Measurements from ENCODE around the gene COL11A2. TPM values are rescaled to one million over a fixed set of nuclear protein-coding genes. Genes with fewer than 3 reads are reported as not detected.

Gene COL11A2
- polyA plus RNA-seq, 1 donor from 2014 or later: 9.8 TPM

- H3K4me2 ChIP-seq (ENCODE audit: low read length): no peak overlapping the region
- H3F3A ChIP-seq (ENCODE audit: insufficient read depth, low read length, poor library complexity, severe bottlenecking): no peaks in the 10 kb centered on the region
- H3K9me2 ChIP-seq (ENCODE audit: insufficient read depth, low read length): no peaks in the 10 kb centered on the region
- no peak overlapping the region for H3K4me3 ChIP-seq (ENCODE audit: low read length)
- H4K20me1 ChIP-seq (ENCODE audit: insufficient read depth): no peaks in the 10 kb centered on the region
- H3K9ac ChIP-seq (ENCODE audit: low read length): no peak overlapping the region
- TF ChIP-seq CTCF (IDR thresholded peaks at IDR 0.05; ENCODE audit: poor library complexity, severe bottlenecking) (no peak), MXI1 (conservative IDR thresholded peaks at IDR 0.05; ENCODE audit: poor library complexity, severe bottlenecking) (no peak)
- H3K36me3 ChIP-seq (ENCODE audit: insufficient read depth, low read length): no peaks in the 10 kb centered on the region
- H3K79me2 ChIP-seq (replicated peaks; ENCODE audit: insufficient read depth, low read length): no peaks in the 10 kb centered on the region
- H3K9me3 ChIP-seq (ENCODE audit: low read length): peaks cover 11% of the 10 kb centered on the region
- H3K27ac ChIP-seq (ENCODE audit: low read length): no peak overlapping the region
- H3K27me3 ChIP-seq (ENCODE audit: insufficient read depth, low read depth, low read length): no peaks in the 10 kb centered on the region
- H2AFZ ChIP-seq (ENCODE audit: low read depth, low read length): no peak overlapping the region
Measured at GRCh38 chr6:33124947-33125346, 67.3 kb downstream of the COL11A2 start.

DNA sequence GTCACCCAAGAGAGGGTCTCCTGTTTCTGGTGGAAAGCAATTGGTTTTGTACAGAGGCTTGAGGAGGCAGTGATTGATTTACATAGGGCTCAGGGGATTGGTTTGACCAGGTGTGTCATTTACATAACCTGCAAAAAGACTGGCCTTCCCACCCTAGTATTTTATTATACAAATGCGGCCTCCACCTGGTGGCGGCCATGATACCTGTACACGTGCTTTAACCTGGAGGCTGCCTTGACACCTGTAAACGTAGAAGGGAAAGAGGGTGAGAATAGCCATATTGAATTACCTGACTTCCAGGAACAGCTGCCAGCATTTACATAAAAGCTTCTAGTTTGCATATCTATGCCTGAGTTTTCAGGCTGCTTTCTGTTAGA lies 67.8 kb downstream of the COL11A2 start:
- H3K4me2 ChIP-seq (ENCODE audit: low read length): no peak overlapping the region
- no peak overlapping the region for H2AFZ ChIP-seq (ENCODE audit: low read depth, low read length)
- H3K27me3 ChIP-seq (ENCODE audit: insufficient read depth, low read depth, low read length): no peaks in the 10 kb centered on the region
- no peaks in the 10 kb centered on the region for H4K20me1 ChIP-seq (ENCODE audit: insufficient read depth)
- H3K9me2 ChIP-seq (ENCODE audit: insufficient read depth, low read length): no peaks in the 10 kb centered on the region
- peaks cover 11% of the 10 kb centered on the region for H3K9me3 ChIP-seq (ENCODE audit: low read length)
- no peak for TF ChIP-seq REST (IDR thresholded peaks at IDR 0.05; ENCODE audit: borderline replicate concordance)
- no peak for TF ChIP-seq POLR2AphosphoS5 (IDR thresholded peaks at IDR 0.05)
- TF ChIP-seq SMC3 (conservative IDR thresholded peaks at IDR 0.05; ENCODE audit: poor library complexity): no peak
- TF ChIP-seq TAF1 (IDR thresholded peaks at IDR 0.05; ENCODE audit: low read depth): no peak
- TF ChIP-seq MXI1 (conservative IDR thresholded peaks at IDR 0.05; ENCODE audit: poor library complexity, severe bottlenecking): no peak
- no peak for TF ChIP-seq EZH2 (IDR thresholded peaks at IDR 0.05; ENCODE audit: borderline replicate concordance, insufficient read depth, low read length, poor library complexity, severe bottlenecking)
- no peak for TF ChIP-seq EP300 (conservative IDR thresholded peaks at IDR 0.05; ENCODE audit: poor library complexity, severe bottlenecking)
- no peak for TF ChIP-seq CTCF (IDR thresholded peaks at IDR 0.05; ENCODE audit: poor library complexity, severe bottlenecking)
- TF ChIP-seq RAD21 (conservative IDR thresholded peaks at IDR 0.05): no peak
- no peaks in the 10 kb centered on the region for H3F3A ChIP-seq (ENCODE audit: insufficient read depth, low read length, poor library complexity, severe bottlenecking)
- H3K27ac ChIP-seq (ENCODE audit: low read length): no peak overlapping the region
- H3K79me2 ChIP-seq (replicated peaks; ENCODE audit: insufficient read depth, low read length): no peaks in the 10 kb centered on the region
- H3K9ac ChIP-seq (ENCODE audit: low read length): no peak overlapping the region
- H3K36me3 ChIP-seq (ENCODE audit: insufficient read depth, low read length): no peaks in the 10 kb centered on the region
- no peak overlapping the region for H3K4me3 ChIP-seq (ENCODE audit: low read length)
